DMS153 treated with DMSO at 0.1 percent for 48 hours (cell line): Measurements from ENCODE around the gene ZNF620.
"Not testable (repeated sequence)": the region's sequence is repeated elsewhere in the genome, so short reads cannot be mapped to it uniquely, and the experiment has no call there.

Experiments used
- DNase-seq: peaks from one replicate; lab custom pipeline; 2025; ENCODE audit not compliant: unreplicated experiment; lab: John Stamatoyannopoulos, UW

Gene ZNF620

DNA sequence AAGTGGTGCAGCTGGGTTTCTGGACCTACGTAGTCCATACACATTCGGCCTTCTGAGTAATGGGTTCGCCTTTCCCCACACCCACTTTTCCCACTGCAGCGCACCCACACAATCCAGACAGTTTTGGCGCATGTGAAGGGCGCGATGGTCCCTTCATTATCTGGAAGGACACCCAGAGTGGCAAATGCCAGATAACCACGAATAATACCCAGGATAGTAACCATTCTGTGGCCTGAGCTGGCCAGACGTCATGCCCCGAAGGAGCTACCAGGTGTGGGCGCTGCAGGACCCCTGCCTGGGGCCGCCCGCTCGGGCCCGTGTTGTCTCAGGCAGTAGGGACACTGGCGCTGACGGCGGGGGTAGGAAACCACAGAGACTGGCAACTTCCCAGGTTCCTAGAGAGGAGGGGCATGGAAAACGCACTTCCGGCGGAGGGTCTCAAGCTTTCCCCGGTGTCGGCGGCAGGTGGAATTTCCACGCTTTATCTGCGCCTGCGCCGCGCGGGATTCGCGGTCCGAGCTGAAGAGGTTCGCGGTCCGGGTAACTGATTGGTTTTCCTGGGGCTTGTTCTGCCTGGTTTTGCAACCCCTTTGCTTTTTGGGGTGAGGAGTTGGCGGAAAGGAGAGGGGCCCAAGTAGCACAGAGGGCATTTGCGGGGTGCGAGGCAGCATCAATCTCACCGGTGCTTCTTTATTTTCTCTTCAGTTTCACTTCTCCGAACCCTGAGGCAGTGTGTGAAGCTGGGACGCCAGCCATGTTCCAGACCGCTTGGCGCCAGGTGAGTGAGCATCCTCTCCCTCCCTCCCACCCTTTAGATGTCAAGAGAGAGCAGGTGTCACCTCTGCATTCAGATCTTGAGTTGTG lies at the start of gene ZNF620:
Gene ZNF620, plus strand, starts transcription at position 441 of the 864 bp plus-strand sequence. Its CDS starts 314 bp downstream, at position 755.
- peak; percentile 46 for DNase-seq

DNA sequence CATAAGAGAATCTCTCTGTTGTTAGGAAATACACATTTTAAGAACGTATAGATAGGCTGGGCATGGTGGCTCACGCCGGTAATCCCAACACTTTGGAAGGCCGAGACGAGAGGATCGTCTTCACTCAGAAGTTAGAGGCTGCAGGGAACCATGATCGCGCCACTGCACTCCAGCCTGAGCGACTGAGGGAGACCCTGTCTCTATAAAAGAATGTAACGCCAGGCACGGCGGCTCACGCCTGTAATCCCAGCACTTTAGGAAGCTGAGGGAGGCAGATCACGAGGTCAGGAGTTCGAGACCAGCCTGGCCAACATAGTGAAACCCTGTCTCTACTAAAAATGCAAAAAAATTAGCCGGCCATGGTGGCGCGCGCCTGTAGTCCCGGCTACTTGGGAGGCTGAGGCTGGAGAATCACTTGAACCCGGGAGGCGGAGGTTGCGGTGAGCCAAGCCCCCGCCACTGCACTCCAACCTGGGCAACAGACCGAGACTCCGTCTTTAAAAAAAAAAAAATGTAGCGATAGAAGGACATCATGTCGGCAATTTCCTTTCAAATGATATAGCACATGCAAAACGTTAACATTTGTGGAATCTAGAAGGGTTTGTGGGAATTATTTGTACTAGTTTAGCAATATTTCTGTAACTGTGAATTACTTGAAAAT lies 49.4 kb upstream of the ZNF620 start:
- DNase-seq: no peak

DNA sequence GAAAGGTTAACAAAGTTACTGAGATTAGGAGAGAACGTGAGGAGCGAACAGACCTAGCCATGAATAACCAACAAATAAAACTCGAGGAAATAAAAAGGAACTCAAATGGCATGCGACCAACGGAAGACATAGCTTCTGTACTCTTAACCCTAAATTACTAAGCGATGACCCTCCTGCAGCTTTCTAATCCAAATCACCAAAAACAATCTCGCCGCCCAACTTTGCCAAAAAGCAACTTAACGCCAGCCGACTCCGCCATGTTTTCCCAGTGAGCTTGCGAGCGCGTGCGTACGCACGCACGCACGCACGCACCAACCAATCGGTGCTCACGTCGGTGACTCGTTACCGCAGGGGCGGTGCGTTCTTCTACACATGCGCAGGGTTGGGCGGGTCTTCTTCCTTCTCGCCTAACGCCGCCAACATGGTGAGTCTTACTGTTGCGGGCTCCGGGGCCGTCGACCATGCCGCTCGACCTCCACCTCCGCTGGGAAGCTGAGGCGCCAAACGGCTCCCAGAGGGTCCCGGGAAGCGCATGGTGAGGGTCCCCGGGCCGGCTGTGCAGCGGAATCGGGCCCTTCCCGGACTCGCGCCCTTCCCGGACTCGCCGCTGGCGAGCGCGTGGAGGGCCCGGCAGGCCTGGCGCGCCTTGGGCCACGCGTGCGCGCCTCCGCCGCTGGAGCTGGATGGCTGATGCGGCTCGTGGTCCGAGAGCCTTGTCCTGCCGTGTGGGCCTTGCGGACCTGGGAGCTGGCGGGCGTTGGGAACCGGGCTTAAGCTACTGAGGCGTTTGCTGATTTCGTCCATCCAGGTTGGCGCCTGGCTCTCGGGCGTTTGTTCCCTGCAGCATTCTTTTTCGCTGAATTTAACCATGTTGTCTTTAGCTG lies 48.7 kb upstream of the ZNF620 start, which contains the start of gene RPL14:
Gene RPL14, plus strand, starts transcription at position 400 of the 884 bp plus-strand sequence. Its CDS starts 133 bp downstream, at position 533.
- peak; percentile 8 for DNase-seq

DNA sequence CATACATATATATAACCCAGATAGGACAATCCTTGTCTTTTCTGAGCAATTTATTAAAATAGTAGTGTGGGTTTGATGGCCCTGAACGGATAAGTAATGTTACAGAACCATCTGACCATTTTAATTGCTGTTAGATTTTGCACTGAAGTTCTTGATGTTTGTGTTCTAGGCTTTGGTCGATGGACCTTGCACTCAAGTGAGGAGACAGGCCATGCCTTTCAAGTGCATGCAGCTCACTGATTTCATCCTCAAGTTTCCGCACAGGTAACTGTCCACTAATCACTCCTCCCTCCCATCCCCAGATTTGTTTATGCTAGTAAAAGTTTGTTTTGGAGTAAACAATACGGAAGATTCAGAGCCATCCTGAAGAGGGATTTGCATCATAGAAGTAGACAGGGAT lies 47.4 kb upstream of the ZNF620 start:
- no peak for DNase-seq

DNA sequence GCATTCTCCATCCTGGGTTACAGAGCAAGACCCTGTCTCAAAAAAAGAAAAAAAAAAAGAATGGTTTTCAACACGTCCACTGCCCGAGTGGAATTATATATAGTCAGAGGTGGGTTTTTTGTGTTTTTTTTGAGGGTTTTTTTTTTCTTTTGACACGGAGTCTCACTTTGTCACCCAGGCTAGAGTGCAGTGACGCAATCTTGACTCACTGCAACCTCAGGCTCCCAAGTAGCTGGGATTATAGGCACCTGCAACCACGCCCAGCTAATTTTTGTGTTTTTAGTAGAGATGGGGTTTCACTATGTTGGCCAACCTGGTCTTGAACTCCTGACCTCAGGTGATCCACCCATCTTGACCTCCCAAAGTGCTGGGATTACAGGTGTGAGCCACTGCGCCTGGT lies 45.4 kb upstream of the ZNF620 start:
- DNase-seq: not testable (repeated sequence)

DNA sequence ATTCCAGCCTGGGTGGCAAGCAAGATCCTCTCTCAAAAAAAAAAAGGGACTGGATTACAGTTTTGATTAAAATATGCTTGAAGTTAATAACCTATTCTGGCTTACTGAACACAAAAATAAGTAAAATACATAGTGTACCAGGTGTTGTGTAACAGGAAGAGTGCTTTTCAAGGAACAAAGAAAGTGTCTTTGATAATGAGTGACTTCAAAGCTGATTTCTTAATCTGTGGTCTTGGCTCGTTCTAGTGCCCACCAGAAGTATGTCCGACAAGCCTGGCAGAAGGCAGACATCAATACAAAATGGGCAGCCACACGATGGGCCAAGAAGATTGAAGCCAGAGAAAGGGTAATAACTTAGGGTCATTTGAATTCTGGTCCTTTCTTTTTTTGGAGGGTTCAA lies 44.7 kb upstream of the ZNF620 start:
- DNase-seq: no peak

DNA sequence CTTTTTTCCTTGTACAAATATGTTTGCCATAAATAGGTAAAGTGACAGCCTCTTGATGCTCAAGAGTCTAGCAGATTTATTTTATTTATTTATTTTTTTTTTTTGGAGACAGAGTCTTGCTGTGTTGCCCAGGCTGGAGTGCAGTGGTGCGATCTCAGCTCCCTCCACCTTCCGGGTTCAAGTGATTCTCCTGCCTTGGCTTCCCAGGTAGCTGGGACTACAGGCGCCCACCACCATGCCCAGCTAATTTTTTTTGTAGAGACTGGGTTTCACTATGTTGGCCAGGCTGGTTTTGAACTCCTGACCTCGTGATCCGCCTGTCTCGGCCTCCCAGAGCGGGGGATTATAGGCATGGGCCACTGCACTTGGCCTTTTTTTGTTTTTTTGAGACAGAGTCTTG lies 43.0 kb upstream of the ZNF620 start:
- not testable (repeated sequence) for DNase-seq

DNA sequence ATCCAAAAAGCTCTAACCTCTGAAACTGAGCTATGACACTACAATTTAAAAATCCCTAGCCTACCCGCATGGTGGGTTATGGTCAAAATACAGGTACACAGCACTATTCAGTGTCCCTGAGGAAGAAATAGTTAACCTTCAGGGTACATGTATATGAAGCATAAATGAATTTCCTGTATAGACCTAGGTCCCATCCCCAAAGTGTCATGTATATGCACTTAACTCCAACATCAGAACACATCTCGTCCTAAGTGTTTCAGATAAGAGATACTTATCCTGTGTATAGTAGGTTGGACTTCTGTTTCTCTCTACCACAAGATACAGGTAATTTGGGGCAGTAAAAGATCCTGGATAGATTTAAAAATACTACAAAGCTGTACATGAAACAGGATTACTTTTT lies 42.3 kb upstream of the ZNF620 start:
- no peak for DNase-seq

DNA sequence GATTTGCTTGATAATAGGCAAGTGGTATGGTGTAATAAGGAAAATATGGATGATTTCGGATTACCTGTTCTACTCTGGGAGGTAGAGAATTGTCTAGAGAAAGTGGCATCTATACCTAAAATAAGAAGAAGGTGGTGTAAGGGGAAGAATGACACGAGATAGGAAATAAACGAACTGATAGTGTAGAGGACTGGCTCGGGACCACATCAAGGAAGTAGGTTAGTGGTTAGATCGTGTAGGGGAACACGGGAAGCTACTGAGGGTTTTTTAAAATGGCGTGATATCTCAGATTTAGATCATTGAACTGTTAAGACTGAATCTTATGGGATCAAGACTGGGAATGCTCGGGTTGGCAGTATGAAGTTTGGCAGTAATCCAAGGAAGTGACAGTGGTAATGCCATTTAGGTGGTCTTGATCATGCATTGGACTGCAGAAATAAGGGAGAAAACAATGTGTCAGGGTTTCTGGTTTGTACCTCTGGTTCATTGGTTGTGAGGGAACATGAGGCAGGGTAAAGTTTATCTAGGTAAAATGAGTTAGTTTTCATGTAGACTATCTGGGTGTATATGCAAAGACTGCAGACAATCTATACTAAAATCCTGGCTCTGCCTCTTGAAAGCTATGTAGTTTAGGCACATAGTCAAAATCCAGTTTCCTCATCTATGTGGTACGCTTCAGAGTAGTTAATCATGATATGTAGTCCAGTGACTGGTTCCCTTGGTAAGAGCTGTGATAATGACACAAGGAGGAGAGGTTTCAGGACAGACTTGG lies 41.3 kb upstream of the ZNF620 start:
- DNase-seq: no peak

DNA sequence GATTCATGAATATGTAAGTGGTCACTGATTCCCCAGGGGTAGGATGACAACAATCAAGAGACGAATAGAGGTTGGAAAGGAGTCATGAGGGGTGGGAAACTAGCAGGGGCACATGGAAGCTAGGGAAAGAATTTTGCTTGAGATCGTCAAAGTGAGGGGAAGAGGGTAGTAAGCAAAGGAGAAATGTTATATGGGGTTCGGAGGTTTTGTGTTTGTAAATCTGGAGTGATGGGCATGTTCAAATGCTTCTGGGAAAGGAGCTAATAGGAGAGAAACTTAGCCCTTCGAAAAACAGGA lies 40.8 kb upstream of the ZNF620 start:
- no peak for DNase-seq

DNA sequence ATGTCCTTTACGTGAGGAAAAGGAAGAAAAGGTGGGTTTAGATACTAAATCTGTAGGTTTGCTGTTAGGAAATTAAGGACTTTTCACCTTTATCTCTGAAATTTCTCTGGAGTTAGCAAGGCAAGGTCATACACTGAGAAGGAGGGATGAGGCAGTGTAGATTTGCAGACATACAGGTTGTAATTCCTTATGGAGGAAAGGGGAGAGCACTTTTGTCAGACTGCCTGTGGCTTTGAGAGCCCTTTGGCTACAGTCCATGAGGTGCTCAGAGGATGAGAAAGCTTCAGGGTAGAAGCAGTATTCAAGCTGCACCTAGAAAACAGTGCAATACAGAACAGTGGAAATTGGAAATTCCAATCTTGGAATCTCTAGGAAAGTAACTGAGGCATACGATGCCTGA lies 40.4 kb upstream of the ZNF620 start:
- DNase-seq: no peak

DNA sequence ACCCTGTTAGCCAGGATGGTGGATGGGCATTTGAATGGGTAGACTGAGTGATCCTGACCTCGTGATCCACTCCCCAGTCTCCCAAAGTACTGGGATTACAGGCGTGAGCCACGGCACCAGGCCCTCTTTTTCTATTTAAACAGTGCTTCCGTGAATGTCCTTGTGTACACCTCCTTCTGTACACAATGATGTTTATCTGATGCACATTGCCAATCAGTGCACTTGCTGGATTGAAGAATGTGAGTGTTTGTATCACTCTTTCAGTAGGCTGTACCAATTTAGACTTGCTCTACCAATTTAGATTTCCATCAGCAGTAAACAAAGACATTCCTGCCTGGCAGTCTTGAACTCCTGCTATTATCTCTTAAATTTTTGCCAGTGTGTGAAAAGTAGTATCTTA lies 37.8 kb upstream of the ZNF620 start:
- DNase-seq: no peak

DNA sequence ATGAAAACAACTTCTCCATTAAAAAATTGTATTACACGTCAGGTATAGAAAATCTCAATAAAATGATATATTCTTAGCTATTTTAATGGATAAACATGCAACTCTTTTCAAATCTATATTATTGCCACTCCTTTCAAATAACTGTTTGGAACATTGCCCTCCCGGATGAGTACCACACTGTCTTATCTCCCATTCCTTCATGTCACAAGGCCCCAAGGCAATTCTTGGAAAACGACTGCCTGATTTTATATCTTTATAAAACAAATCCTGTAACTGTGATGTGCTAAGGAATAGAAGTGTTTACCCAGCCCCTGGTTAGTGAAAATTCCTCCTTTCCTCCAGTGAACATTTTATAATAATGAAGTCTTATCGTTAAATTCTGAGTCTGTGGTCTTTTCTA lies 35.1 kb upstream of the ZNF620 start:
- DNase-seq: no peak

DNA sequence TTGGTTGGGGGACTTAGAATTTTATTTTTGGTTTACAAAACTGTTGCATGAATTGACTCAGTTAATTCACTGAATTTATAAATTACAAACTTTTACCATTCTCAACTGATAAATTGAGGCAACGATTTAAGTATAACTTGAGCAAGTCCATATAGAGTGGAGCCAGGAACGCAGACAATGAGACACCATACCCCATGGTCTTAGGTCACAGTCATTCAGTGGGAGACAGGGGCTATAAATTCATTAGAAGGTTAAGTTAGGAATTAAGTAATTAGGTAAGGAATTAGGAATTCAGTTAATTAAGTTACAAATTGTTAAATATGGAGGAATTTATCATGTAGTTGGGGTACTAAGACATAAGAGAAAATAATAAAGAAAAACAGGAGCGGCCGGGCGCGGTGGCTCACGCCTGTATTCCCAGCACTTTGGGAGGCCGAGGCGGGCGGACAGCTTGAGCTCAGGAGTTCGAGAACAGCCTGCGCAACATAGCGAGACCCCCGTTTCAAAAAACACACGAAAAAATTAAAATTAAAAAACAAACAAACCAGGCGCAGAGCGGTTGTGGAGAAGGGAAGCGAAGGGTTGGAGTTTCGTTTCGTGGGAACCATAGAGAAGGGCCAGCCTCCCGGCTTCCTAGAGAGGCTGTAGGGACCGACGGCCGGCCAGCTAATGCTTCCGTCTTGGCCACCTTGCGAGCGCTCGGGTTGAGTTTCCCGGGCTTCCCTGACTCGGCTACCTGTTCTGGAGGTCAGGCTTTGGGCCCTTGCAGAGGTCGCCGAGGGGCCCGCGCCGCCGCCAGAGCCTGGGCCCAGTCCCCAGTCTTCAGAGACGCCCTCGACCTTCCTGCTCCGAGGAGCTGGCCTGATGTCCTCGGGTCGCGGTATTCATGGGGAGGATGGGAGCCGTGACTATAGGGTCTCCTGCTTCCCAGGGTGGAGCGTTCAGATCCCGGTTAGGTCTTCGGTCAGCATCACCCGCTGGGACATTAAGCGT lies 29.1 kb upstream of the ZNF620 start, which contains the start of gene ZNF619:
Gene ZNF619, plus strand, starts transcription at position 645 of the 993 bp plus-strand sequence. CDS start 858 bp downstream, outside the sequence.
- peak; percentile 9 for DNase-seq

DNA sequence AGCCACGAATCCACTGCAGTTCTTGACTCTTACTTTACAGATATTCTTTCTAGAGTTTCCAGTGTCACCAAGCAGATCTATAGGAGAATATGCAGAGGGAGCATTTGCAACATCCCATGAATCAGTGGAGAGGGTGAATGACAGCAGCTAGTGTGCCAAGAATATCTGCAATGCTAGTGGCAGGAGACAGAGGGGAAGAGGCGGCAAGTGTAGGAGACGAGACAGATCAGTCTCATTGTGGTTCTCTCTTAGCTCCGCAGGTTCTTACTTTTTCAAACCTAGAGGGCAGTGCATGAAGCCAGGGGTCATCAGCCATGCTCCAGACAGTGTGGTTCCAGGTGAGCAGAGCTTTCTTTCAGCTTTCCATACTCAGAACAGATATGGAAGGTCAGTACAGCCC lies 28.2 kb upstream of the ZNF620 start:
- DNase-seq: no peak

DNA sequence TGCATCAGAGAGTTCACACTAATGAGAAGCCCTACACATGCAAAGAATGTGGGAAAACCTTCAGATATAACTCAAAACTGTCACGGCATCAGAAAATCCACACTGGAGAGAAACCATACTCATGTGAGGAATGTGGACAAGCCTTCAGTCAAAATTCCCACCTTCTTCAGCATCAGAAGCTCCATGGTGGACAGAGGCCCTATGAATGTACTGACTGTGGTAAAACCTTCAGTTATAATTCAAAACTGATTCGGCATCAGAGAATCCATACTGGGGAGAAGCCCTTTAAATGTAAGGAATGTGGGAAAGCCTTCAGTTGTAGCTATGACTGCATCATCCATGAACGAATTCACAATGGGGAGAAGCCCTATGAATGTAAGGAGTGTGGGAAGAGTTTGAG lies 18.7 kb upstream of the ZNF620 start:
- no peak for DNase-seq

DNA sequence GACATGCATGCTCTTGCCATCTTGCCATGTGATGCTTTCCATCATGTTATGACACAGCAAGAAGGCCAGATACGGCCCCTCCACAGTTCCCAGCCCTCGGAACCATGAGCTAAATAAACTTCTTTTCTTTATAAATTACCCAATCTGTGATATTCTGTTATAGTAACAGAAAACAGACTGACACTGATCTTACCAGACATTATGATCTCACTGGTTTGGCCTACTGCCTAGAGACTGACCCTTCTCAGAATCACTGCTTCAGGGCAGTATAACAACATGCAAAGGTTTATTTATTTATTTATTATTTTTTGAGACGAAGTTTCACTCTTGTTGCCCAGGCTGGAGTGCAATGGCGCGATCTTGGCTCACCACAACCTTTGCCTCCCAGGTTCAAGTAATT lies 14.9 kb upstream of the ZNF620 start:
- no peak for DNase-seq

DNA sequence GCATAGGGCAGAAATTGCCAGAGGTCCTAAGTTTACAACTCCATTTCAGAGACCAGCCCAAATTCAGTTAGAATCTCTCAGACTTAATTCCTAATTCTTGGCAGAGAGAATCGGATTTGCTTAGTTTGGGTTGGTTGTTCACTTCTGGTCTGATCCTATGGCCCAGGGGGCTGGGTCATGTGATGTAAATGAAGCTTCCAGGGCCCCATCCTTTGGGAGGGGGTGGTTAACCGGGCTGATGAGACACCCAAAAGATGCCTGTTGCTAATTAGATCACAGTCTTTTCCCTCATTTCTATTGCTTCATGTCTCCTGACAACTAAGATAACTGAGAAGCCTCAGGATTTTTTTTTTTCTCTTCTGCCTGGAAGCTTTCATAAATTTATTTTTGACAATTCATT lies 11.1 kb upstream of the ZNF620 start:
- no peak for DNase-seq

DNA sequence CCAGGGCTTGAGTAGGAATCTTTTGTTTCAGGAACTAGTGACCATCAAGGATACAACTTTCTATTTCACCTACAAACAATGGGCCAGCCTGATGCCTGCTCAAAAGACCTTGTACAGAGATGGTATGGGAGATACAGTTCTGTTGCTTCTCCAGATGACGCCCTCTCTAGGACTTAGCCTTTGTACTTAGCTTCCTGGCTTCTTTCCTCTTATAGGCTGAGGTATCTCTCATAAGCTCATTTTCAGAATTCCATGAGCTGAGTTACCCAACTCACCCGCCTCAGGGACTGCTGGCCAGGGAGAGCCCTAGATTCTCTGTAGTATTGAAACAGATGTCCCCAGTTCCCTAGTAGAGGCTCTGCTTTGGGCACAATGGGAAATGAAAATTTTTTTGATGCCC lies 8.6 kb upstream of the ZNF620 start:
- no peak for DNase-seq
